Measurements from ENCODE around the gene AQP11.
"Not testable (repeated sequence)": the region's sequence is repeated elsewhere in the genome, so short reads cannot be mapped to it uniquely, and the experiment has no call there.

Gene AQP11

GRCh38 chr11:77593883-77594282 lies 4.1 kb downstream of the AQP11 start:
- DNase-seq = no peak

DNA sequence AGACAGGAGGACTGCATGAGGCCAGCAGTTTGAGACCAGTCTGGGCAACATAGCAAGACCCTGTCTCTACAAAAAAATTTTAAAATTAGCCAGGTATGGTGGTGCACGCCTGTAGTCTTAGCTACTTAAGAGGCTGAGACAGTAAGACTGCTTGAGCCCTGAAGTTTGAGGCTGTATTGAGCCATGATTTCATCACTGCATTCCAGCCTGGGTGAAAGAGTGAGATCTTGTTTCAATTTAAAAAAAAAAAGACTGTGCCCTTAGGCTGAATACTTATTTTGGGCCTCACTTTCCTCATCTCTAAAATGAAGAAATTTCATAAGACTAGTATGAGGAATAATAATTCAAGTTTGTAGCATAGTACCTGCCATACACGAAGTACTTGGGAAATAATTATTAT lies 6.9 kb downstream of the AQP11 start:
- DNase-seq = peak; percentile 18

DNA sequence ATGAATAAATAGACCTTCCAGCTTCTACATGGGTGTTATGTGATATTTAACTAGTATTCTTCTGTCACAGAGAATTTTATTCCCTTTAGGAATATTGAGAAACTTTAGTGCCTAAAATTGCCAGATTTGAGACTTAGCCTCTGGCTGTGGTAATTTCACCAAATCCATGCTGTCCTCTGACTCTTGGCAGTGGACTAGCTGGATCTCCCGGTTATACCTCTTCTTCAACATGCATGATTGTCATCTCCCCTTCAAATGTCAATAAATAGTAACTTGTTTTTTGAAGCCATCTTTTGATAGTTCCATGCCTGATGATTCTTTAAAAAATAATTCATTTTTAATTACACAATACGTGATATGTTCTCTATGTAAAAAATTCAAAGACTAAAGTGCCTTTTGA lies 8.4 kb downstream of the AQP11 start:
- DNase-seq = no peak

DNA sequence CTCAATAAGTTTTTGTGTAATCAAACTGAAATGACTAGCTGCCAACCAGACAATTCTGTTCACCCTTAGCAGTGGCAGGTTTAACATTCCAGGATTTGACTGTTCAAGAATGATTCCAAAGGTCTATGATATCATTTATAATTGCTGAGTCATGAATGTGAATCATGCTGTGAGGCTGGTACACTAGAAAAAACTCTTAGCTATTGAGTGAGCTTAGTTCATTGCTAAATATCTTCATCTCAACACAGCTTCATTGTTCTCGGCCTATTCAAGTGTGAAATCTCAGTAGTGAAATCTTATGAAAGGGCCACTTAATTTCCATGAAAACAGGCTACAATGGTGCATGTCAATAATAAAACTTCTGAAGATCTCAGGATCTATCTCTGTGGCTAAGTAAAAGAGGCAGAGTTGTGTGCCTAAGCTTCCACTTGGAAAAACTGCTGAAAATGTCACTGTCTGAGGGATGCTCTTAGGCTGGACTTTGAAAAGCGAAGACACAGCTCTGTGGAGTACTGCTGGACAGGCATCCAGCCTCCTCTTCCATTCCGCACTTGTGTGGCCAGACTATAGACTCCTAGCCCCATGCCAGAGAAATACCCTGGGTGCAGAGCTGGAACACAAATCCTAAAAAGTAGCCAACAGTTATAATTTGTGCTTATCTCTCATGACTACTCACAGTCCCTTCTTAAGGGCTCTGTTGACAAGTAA lies 12.8 kb downstream of the AQP11 start:
- DNase-seq = peak; percentile 67

DNA sequence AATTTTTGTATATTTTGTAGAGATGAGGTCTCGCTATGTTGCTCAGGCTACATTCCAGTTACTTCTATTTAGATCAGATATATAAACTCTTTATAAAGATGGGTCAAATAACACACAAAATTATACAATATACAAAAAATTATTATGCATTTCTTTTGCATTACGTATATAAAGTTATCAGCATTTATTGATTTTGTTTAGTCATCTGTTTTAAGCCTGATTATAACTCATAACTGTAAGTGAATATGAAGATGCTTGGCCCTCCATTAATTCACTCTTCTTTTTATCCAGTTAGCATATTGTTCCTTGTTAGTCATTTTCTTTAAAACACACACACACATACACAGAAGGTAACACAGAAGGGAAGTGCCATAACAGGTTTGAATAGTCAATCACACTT lies 14.5 kb downstream of the AQP11 start:
- DNase-seq = no peak

GRCh38 chr11:77609234-77609633 lies 19.5 kb downstream of the AQP11 start:
- no peak for DNase-seq

GRCh38 chr11:77611921-77612320 lies 22.2 kb downstream of the AQP11 start:
- DNase-seq = no peak

GRCh38 chr11:77617892-77618291 lies 28.1 kb downstream of the AQP11 start:
- no peak for DNase-seq

DNA sequence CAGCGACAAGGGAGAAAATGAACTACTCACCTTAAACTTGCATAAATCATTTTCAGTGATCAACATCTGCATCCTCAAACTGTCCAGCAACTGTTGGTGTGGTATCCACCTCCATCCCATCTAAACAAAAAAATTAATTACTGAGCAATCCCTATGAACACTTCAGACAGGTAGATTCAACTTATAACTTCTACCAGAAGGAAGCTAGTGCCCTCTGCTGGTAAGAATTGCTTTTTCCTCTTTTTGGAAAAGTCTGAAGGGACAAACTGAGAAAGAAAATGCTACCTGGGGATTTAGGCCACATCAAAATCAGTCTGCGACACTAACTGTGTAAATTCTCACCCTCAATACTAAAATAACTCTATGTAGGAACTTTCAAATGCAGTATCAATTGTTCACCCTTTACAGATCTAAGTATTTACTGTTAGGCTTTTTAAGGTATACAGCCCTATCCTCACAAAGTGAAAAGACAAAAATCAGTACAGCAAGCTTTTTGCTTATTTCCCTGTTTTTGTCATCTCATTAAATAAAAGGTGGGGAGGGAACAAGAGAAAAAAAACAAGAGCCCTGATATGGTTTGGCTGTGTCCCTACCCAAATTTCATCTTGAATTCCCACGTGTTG lies 29.9 kb downstream of the AQP11 start:
- DNase-seq = peak; percentile 12

- no peak for DNase-seq
Measured at GRCh38 chr11:77630157-77630710, 40.5 kb downstream of the AQP11 start.

GRCh38 chr11:77633926-77634325 lies 44.2 kb downstream of the AQP11 start:
- DNase-seq = not testable (repeated sequence)

GRCh38 chr11:77636731-77637344 lies 47.1 kb downstream of the AQP11 start:
- no peak for DNase-seq

DNA sequence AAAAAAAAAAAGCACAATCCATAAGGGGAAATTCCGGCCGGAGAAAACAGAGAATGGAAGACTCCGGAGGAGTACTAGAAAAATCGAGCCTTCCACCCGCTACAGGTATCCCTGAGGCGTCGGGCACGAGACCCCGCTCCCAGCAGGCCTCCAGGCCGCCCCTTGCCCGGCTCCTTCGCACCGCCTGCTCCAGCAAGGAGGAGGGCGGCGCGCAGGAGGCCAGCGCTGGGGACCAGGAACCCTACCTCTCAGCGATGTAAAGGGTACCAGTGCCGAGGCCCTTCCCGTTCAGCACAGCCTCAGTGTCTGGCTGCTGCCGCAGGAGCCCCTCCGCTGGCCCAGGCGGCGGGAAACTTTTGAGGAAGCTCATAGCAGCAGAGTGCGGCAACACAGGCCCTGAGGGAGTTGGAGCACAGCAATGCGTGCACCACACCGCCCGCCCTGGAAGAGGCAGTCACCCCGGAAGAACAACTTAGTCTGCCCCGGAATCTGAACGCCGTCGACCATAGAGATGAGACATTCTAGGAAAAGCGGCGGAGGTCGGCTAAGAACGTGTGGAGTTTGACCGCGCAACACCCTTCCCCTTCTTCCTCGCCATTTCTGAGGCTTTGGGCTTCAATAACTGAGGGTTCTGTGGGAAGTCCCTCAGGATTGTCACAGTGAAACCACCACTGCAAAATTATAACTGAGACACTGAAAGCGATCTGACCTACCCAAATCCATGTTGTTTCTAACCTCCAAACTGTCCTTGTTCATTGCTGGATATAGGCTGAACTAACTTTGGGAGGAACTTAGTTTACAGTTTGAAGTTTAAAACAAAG lies 47.8 kb downstream of the AQP11 start, which contains the start of gene CLNS1A:
Gene CLNS1A (minus strand): TSS at position 450 of the 821 bp plus-strand sequence. CDS start 80 bp downstream, at position 370.
- DNase-seq = peak; percentile 89

GRCh38 chr11:77642228-77642627 lies 52.5 kb downstream of the AQP11 start:
- no peak for DNase-seq

DNA sequence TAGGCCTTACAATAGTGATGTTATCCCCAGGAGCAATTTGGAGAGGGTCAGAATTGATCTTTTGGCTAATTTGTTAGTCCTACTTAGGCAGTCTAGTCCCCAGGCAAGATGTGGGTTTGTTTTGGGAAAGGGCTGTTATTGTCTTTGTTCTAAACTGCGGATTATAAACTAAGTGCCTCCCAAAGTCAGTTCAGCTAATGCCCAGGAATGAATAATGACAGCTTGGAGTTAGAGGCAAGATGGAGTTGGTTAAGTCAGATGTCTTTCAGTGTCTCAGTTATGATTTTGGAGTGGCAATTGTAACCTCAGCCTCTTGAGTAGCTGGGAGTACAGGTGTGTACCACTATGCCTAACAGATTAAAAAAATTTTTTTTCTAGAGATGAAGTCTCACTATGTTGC lies 55.1 kb downstream of the AQP11 start:
- DNase-seq = no peak

GRCh38 chr11:77647654-77648305 lies 58.0 kb downstream of the AQP11 start:
- no peak for DNase-seq

DNA sequence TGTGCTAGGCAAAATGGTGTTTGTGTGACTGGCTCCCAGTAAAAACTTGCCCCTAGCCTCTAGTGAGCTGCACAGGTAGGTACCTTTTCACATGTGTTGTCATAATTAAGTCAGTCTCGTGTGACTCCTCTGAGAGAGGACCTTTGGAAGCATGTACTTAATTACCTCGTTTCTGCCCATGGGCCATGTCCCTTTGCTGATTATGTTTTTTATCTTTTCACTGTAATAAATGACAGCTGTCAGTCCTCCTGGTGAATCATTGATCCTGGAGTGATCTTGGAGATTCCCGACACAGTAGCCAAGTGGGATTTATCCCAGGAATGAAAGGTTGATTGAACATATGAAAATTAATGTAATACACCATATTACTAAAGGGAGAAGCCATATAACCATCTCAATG lies 60.4 kb downstream of the AQP11 start:
- no peak for DNase-seq

DNA sequence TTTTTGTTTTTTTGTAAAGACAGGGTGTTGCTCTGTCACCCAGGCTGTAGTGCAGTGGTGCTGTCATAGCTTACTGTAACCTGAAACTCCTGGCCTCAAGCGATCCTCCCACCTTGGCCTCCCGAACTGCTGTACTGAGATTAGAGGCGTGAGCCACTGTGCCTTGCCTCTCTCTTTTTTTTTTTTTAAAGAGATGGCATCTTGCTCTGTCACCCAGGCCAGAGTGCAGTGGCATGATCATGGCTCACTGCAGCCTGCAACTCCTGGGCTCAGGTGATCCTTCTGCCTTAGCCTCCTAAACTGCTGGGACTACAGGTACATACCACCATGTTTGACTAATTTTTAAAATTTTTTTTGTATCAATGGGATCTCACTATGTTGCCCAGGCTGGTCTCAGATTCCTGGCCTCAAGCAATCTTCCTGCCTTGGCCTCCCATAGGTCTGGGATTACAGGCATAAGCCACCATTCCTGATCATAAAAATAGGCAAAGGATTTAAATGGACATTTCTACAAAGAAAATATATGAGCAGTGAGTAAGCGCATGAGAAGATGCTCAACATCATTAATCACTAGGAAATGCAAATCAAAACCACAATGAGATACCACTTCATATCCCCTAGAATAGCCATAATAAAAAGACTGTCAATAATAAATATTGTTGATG lies 65.1 kb downstream of the AQP11 start:
- no peak for DNase-seq

DNA sequence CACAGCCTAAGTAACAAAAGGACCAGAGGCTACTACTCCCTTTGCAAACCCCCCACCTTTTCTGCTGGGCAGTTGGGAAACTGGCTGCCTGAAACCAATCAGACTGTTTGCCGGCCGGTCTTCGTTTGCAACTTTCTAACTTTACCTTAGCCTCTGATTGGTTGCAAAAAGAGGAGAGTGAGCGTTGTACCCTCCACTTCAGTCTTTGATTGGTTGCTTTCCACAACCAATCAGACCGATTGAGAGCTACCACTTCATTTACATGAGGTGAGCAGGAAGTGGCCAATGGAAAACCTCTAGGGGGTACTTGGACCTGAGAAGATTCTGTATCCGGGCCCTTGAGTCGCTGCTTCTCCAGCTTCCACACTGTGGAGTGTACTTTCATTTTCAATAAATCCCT lies 66.6 kb downstream of the AQP11 start:
- no peak for DNase-seq

DNA sequence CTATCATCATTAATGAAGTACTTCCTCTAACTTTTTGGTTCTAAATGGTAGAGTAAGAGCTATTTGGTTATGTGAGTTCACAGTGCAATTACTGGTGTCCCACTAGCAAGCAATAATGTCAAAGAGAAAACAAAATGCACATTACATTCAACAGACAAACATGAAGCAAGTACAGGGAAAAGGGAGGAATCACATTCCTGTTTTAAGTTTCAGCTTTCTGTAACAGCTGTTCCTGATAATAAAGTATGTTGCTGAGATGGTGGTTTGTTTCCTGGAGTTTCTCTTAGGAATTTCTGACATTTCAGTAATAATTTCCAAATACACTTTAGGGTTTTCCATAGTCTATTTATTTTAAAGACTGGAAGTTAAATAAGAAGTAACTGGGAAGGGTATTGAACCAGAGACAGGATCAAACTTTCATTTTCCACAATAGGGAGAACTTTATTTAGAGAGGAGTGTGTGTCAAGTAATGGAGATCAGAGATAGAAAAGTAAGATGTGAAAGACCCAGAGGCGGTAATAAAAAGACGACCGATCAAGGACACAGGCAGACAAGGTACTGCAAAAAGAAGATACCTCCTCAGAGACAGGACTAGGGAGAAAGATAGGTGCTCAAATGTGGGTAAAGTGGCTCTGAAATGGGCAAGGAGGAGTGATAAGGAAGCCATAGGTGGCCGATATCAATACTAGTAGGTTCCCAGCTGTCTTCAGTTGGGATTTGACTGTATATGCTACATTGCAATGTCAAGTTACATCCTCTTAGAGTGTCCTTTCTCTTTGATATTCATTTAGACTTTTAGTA lies 68.7 kb downstream of the AQP11 start:
- DNase-seq = no peak

All from amniotic stem cell (primary cell).